H1 (cell line): ENCODE measurements around the gene FANK1. TPM values are rescaled to one million over a fixed set of nuclear protein-coding genes. Genes with fewer than 3 reads are reported as not detected.

Experiments
- CHD2 ChIP-seq: IDR thresholded peaks from 2 replicates; pipeline ENCODE4 v1.6.1; 2012; ENCODE audit warnings: low read length, improper control_type of control experiment
- FOSL1 ChIP-seq: IDR thresholded peaks from 2 replicates; pipeline ENCODE4 v1.6.1; 2011; ENCODE audit warnings: mild to moderate bottlenecking, low read depth, low read length, moderate library complexity; ENCODE audit not compliant: insufficient read depth
- GABPA ChIP-seq: IDR thresholded peaks from 2 replicates; pipeline ENCODE4 v1.6.1; 2011; ENCODE audit warnings: mild to moderate bottlenecking, low read length, moderate library complexity, borderline replicate concordance; ENCODE audit not compliant: insufficient read depth
- HDAC2 ChIP-seq, 2 experiments: fragments of 300-600 bp in 1 of 2; sonication (generic) in 1 of 2; IDR thresholded peaks; 2 replicates each; pipeline ENCODE4 v1.6.1; 2011 to 2012; ENCODE audit warnings: low read depth in 2 of 2, low read length in 2 of 2, mild to moderate bottlenecking in 2 of 2, moderate library complexity in 2 of 2, borderline replicate concordance in 1 of 2, inconsistent platforms in 1 of 2
- polyA plus RNA-seq, 7 experiments: library from polyadenylated mRNA; depleted of rRNA in 3 of 7; stranded (reverse) in 5 of 7; unstranded in 2 of 7; fragments of >200 nt in 5 of 7; fragments of 200-250 nt in 2 of 7; gene quantifications; 1 replicate in 5 of 7; 2 replicates in 1 of 7; 4 replicates in 1 of 7; pipeline versions ENCODE4 v1.2.1 to v1.2.3, GENCODE V29; 2011 to 2013; ENCODE audit warnings: missing spikeins in 2 of 7, mixed read lengths in 2 of 7
- total RNA-seq: library from RNA; stranded (reverse); fragmentation: NEBNext Ultra II Directional; extraction: Animal tissue kit (Norgen Biotek cat#: 25700); gene quantifications from 2 replicates; pipeline ENCODE4 v1.2.1, GENCODE V29; 2021
- TF ChIP-seq, protein P1 (sequence below): IDR thresholded peaks from 2 replicates; pipeline ENCODE4 v1.6.1; 2011; ENCODE audit warnings: low read length, improper control_type of control experiment

The FANK1 gene
- total and polyA plus RNA-seq, 2 of the 8 experiments (the other 6 are each of a cell fraction or from before 2014, with no cell fraction given), result 1.2 TPM; not detected in 1

DNA sequence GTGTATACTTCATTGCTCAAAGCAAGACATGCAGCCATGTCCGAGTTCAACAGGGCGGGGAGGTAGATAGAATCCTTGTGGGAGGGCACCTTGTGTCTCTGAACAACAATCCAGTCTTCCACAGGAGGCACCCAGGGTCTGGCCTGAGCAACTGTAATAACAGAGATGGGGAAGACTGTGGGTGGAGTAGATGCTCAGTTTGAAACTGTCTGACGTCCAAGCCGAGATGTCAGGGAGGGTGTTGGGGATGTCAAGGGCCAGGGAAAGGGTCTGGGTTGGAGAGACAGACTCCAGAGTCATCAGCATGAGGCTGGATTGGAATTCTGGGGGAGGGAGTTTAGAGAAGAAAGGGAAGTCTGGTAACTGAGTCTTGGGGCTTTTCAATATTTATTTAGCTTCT is 88.0 kb downstream of the FANK1 start (continued):
- TF ChIP-seq CHD2 (no peak), FOSL1 (no peak), HDAC2 (IDR thresholded peaks at IDR 0.05; ENCODE audit: borderline replicate concordance in 1 of 2, low read depth in 2 of 2, low read length in 2 of 2) (no peak), GABPA (no peak)
- TF ChIP-seq, protein P1, sequence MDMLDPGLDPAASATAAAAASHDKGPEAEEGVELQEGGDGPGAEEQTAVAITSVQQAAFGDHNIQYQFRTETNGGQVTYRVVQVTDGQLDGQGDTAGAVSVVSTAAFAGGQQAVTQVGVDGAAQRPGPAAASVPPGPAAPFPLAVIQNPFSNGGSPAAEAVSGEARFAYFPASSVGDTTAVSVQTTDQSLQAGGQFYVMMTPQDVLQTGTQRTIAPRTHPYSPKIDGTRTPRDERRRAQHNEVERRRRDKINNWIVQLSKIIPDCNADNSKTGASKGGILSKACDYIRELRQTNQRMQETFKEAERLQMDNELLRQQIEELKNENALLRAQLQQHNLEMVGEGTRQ, result no peak
